Ishikawa (cell line): Measurements from ENCODE around the gene TINCR.

Experiments used
- CEBPB ChIP-seq: IDR thresholded peaks from 2 replicates; pipeline ENCODE4 v1.6.1; 2012
- CREB1 ChIP-seq: IDR thresholded peaks from 2 replicates; pipeline ENCODE4 v1.6.1; 2012; ENCODE audit warnings: low read depth
- EGR1 ChIP-seq: IDR thresholded peaks from 2 replicates; pipeline ENCODE4 v1.6.1; 2012
- EP300 ChIP-seq: IDR thresholded peaks from 2 replicates; pipeline ENCODE4 v1.6.1; 2012; ENCODE audit warnings: borderline replicate concordance
- FOXM1 ChIP-seq: IDR thresholded peaks from 2 replicates; pipeline ENCODE4 v1.6.1; 2012; ENCODE audit warnings: low read depth, borderline replicate concordance
- NFIC ChIP-seq: IDR thresholded peaks from 2 replicates; pipeline ENCODE4 v1.6.1; 2012
- REST ChIP-seq: IDR thresholded peaks from 2 replicates; pipeline ENCODE4 v1.6.1; 2012; ENCODE audit warnings: low read depth, mild to moderate bottlenecking
- TAF1 ChIP-seq: IDR thresholded peaks from 2 replicates; pipeline ENCODE4 v1.6.1; 2012; ENCODE audit warnings: low read depth, mild to moderate bottlenecking
- TCF12 ChIP-seq: IDR thresholded peaks from 2 replicates; pipeline ENCODE4 v1.6.1; 2012; ENCODE audit warnings: low read depth
- TEAD4 ChIP-seq: IDR thresholded peaks from 2 replicates; pipeline ENCODE4 v1.6.1; 2012
- YY1 ChIP-seq: IDR thresholded peaks from 2 replicates; pipeline ENCODE4 v1.6.1; 2012; ENCODE audit warnings: low read depth
- TF ChIP-seq, protein P1 (sequence below): IDR thresholded peaks from 2 replicates; pipeline ENCODE4 v1.6.1; 2012

DNA sequence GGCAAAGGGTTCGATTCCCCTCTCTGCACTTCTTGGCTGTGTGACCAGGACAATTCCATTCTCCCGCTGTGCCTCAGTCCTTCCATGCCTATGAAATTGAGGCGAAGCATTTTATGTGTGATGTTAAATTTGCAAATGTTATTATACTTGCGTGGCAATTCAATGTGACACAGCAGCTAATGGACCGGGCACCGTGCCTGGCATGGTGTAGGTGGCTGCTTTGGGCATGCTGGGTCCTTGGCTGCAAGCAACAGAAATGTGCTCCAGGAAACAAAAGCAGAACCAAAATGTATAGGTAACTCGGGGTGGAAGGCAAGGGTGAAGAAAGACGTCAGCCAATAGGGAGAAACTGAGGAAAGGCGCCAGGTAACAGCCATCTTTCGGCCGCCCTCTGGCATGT lies 37.1 kb downstream of the TINCR start:
- TF ChIP-seq NFIC (no peak), TAF1 (no peak), EP300 (no peak), EGR1 (no peak), FOXM1 (no peak), CREB1 (no peak), TEAD4 (no peak), TCF12 (no peak), YY1 (no peak), REST (no peak), CEBPB (no peak)
- TF ChIP-seq, protein P1, sequence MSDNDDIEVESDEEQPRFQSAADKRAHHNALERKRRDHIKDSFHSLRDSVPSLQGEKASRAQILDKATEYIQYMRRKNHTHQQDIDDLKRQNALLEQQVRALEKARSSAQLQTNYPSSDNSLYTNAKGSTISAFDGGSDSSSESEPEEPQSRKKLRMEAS = no peak
